Mucosa of stomach (tissue), 1 donor: ENCODE measurements around the gene CUEDC1.

ENCODE experiments used
- H3K27me3 ChIP-seq: one replicate; pipeline ENCODE4 v1.7.0; 2013; ENCODE audit warnings: mild to moderate bottlenecking, low read length; ENCODE audit not compliant: control insufficient read depth, insufficient read depth
- H3K36me3 ChIP-seq: one replicate; pipeline ENCODE4 v1.7.0; 2013; ENCODE audit warnings: low read length; ENCODE audit not compliant: control insufficient read depth, insufficient read depth
- H3K4me1 ChIP-seq: one replicate; pipeline ENCODE4 v1.7.0; 2013; ENCODE audit warnings: mild to moderate bottlenecking, low read length; ENCODE audit not compliant: control insufficient read depth, insufficient read depth
- H3K4me3 ChIP-seq: one replicate; pipeline ENCODE4 v1.7.0; 2013; ENCODE audit warnings: low read length
- H3K9ac ChIP-seq: one replicate; pipeline ENCODE4 v1.7.0; 2013; ENCODE audit warnings: mild to moderate bottlenecking, low read length, moderate library complexity
- H3K9me3 ChIP-seq: one replicate; pipeline ENCODE4 v1.7.0; 2013; ENCODE audit warnings: mild to moderate bottlenecking, low read length, moderate library complexity; ENCODE audit not compliant: control insufficient read depth
- donor health status: Pancreatic carcinoma.

CUEDC1 gene

DNA sequence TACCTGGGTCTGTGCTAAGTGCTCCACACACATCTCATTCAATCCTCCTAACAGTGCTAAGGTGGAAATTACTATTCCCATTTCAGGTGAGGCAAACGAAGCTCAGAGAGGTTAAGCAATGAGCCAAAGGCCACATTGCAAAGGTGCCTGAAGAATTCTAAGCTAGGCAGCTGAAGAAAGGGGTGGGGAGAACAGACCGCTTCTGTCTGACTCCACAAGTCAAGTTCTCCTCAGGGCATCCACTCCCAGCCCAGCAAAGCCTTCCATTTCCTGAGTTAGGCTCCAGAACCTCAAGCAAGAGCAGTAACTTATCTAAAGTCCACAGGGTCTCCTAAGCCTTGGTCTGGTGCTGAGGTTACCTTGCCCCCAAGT lies 78.4 kb downstream of the CUEDC1 start:
- Histone ChIP-seq H3K4me1 (peaks cover 50% of the 10 kb centered on the region), H3K4me3 (no peak overlapping the region), H3K36me3 (peaks cover 15% of the 10 kb centered on the region), H3K9ac (no peak overlapping the region), H3K27me3 (no peaks in the 10 kb centered on the region), H3K9me3 (no peaks in the 10 kb centered on the region)

DNA sequence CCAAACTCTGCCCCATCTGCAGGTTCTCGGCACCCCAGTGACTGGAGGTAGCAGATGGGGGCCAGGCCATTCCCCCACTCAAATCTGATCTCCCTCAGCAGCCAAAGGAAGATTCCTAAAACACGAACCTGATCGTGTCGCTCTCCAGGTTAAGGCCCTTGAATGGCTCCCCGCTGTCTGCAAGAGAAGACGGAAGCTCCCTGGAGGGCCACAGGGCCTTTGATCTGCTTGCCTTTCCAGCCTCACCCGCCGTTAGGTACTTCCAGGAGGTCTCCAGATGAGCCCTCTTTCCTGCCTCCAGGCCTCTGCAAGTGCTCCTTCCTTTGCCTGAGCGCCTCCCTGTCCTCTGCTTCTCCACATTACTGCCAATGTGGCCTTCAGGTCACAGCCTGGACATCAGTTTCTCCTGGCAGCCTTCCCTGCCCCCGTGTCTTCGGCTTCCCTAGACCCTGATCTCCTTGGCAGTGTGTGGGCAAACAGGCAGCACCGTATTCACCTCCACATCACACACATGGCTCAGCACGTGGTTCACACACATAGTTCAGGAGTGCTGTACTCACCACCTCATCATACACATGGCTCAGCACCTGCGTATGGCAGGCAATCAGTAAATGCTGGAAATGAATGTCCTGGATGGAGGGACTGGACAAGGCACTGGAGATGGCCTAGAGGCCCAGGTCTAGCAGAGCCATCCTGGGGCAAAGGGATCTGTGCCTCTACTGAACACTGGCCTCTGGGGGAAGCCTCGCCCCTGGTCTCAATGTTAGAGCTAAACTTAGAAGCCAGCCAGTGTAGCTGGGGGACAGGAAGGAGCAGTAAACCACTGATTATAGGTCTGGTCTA lies 79.0 kb downstream of the CUEDC1 start:
- H3K9me3 ChIP-seq, result no peaks in the 10 kb centered on the region
- no peak overlapping the region for H3K4me3 ChIP-seq
- H3K36me3 ChIP-seq, result peaks cover 15% of the 10 kb centered on the region
- peaks cover 44% of the 10 kb centered on the region for H3K4me1 ChIP-seq
- H3K27me3 ChIP-seq, result no peaks in the 10 kb centered on the region
- no peak overlapping the region for H3K9ac ChIP-seq

DNA sequence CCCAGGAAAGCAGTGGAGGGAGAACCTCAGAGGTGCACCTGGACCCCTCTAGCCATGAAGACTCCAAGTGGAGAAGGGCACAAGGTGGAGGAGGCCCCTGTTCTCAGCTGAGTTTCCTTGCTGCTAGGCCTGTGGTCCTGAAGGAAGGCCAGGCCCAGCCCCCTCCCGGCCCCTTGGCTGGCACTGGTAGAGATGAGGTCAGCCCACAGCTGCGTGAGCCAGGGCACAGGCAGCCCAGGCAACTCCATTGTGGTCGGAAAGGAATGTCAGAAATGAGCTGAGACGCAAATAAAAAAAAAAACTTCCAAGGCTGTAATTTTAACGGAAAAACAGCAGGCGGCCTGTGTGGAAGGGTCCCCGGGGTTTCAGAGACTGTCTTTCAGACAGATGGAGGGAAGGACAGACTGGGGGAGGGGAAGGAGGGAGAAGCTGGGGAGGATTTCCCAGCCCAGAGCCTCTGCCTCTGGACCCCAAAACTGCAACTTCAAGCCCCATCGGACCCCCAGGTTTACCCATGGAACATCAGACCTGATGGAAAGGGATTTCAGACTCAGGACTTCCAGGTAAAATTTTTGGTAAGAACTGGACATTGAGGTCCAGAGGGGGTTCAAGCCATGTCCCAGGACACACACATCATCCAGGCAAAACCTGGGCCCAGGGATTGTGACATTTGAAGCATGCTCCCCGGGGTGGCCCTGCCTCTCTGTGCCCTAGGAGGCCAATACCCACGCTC lies 79.8 kb downstream of the CUEDC1 start:
- no peaks in the 10 kb centered on the region for H3K27me3 ChIP-seq
- H3K4me3 ChIP-seq, result no peak overlapping the region
- no peaks in the 10 kb centered on the region for H3K9me3 ChIP-seq
- peaks cover 15% of the 10 kb centered on the region for H3K36me3 ChIP-seq
- peak overlapping the region; percentile 10 for H3K9ac ChIP-seq
- H3K4me1 ChIP-seq, result peaks cover 40% of the 10 kb centered on the region

DNA sequence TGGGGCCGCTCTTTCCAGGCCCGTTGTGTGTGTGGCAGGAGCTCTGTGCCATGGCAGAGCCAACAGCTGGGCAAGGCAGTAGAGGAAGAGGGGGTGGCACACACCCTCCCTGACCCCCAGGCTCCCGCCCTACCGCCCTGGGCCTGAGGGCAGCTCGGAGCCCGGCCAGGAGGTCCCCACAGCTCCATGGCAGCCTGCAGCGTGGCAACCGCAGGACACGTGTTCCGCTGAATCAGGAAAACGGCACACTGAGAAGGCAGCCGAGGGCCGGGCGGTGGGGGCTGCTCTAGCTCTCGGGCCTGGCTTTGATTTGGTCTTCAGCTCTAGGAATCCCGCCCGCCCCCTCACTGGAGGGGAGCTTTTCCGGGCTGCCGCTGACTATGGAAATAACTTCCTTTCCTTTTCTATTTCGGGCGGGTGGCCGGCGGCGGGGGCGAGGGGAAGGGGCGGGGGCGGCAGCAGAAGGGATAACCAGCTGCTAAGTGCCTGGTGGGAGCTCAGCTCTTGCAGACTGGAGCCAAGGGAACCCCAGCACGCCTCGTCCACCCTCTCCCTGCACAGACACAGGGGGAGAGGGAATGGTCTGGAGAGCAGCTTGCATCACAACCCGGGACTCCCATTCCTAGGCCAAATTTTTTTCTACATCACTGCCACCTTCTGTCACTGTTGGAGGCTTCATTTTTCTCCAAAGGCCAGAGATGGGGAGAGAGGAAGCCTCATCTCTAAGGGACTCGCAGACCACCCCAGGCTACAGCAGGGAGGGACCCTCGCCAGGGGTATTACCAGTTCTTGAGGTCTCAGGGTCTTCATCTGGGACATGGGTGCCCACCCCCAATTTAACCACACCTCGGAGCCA lies 80.5 kb downstream of the CUEDC1 start:
- Histone ChIP-seq H3K36me3 (peaks cover 15% of the 10 kb centered on the region), H3K9ac (peak overlapping the region; percentile 10), H3K4me1 (peaks cover 33% of the 10 kb centered on the region), H3K9me3 (no peaks in the 10 kb centered on the region), H3K4me3 (no peak overlapping the region), H3K27me3 (no peaks in the 10 kb centered on the region)

DNA sequence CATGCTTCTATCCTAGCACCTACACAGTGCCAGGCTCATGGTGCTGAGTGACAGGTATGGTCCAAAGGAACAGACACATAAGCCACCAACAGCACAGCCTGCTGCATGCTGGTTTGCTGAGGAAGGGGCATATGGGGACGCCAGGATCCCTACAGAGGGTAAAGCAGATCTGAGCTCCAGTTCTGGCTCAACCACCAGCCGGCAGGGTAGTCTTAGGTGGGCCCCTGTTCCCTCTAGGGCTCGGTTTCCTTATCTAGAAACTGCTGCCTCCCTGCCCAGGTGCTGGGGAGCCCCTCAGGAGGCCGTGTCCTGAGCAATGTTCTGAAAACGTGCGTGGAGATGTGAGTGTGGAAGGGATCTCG lies 81.2 kb downstream of the CUEDC1 start:
- no peaks in the 10 kb centered on the region for H3K27me3 ChIP-seq
- peaks cover 15% of the 10 kb centered on the region for H3K36me3 ChIP-seq
- H3K4me3 ChIP-seq, result no peak overlapping the region
- H3K9me3 ChIP-seq, result no peaks in the 10 kb centered on the region
- peaks cover 32% of the 10 kb centered on the region for H3K4me1 ChIP-seq
- H3K9ac ChIP-seq, result no peak overlapping the region

DNA sequence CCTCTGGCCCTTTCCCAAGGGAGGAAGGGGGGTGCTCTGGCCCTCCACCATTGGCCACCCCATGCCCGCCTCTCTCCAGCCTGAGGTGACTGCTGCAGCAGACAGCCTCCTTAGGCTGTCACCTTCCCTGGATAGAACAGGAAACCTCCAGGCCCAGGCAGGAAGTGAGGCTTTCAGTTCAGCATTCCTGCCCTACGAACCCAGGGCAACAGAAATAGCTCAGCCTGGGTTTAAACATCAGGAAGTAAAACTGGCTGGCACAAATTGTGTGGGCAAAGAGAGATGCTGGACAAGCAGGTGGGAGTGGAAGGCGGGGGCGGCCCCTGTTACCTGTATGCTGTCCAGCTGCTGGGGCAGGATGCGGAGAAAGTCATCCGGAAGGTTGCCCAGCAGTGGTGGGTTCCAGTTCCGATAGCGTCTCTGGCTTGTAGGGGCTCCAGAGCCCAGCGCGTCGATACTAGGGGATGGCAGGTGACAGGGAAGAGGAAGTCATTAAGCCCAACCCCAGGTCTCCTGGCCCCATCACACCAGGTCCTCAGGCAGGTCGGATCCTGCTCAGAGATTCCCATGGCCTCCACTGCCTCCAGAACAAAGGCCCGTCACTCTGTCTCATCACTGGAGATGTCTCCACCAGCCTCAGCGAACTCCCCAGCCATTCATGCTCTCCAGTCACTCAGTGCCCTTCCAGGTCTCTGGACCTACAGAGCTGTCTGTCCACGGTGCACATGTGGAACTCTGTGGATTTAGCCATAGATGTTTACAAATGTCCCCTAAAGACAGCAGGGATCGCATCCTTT lies 81.8 kb downstream of the CUEDC1 start:
- Histone ChIP-seq H3K4me1 (peaks cover 37% of the 10 kb centered on the region), H3K9ac (no peak overlapping the region), H3K9me3 (no peaks in the 10 kb centered on the region), H3K4me3 (no peak overlapping the region), H3K27me3 (no peaks in the 10 kb centered on the region), H3K36me3 (peaks cover 15% of the 10 kb centered on the region)

DNA sequence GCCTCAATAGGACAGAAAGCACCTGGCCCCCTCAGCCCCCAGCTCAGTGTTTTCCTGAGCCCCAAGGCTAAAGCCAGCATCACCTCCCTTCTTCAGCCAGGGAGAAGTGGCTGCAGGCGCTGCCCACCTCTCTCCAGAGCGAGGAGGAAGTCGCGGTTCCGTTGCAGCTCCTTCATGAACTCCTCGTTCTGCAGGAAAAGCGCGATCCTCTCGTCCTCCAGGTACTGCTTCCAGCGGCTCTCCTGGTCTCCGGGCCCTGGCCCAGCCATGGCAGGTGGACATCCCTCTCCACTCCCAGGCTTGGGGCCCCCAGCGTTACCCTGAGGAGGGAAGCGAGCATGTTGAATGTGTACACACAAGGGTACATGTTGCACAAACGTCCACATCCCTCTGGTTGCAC lies 82.7 kb downstream of the CUEDC1 start:
- H3K4me3 ChIP-seq, result no peak overlapping the region
- H3K36me3 ChIP-seq, result peaks cover 15% of the 10 kb centered on the region
- peaks cover 46% of the 10 kb centered on the region for H3K4me1 ChIP-seq
- H3K27me3 ChIP-seq, result no peaks in the 10 kb centered on the region
- no peak overlapping the region for H3K9ac ChIP-seq
- H3K9me3 ChIP-seq, result no peaks in the 10 kb centered on the region

DNA sequence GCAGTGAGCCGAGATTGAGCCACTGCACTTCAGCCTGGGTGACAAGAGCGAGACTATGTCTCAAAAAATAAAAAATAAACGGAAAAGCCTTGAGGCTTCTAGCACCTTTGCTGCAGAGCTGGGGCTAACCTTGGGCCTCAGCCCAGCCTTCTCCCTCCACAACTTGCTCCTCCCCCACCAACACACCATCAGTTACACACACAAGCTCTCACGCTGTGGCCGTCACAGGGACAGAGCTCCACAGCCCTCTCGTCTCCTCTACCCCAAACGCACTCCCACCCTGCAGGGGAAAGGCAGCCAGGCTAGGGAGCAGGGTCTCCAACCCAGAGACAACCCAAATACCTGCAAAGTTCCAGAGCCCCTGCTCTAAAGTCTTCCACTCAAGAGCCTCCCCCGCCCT lies 83.3 kb downstream of the CUEDC1 start:
- no peaks in the 10 kb centered on the region for H3K27me3 ChIP-seq
- peaks cover 49% of the 10 kb centered on the region for H3K4me1 ChIP-seq
- peaks cover 15% of the 10 kb centered on the region for H3K36me3 ChIP-seq
- H3K9me3 ChIP-seq, result no peaks in the 10 kb centered on the region
- no peak overlapping the region for H3K9ac ChIP-seq
- no peak overlapping the region for H3K4me3 ChIP-seq

DNA sequence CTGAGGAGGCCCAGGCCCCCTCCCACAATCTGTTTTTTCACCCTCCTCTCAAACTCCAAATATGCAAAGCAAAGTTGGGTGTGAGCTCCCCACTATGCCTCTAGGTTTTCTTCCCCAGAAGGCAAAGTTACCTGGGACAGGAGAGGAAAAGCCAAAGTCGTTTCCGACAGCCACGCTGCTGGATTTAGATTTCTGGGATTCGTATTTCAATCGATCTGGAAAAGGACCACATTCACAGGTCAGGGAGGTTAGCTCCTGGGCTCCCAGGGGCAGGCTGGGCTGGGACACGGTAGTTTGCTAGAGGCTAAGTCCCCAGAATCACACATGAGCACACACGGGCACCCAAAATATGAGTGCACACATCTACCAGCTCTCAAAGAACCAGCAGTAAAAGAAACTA lies 84.1 kb downstream of the CUEDC1 start:
- no peak overlapping the region for H3K9ac ChIP-seq

DNA sequence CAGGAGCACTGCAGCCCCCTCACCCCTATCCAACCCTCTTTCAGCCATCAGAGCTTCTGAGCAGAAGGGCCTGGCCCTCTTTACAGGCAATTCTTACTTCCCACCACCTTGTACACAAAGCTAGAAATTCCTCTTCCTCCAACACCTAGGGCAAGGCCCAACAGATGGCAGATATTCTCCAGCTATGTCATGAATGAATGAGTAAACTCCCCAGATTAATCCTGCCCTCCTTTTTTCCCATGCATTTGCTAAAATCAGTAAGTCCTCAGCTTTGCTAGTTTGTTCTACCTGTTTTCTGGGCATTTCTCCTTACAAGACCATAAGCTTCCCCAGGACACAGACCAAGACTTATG lies 85.0 kb downstream of the CUEDC1 start:
- Histone ChIP-seq H3K4me3 (no peak overlapping the region), H3K36me3 (peaks cover 15% of the 10 kb centered on the region), H3K27me3 (no peaks in the 10 kb centered on the region), H3K9me3 (no peaks in the 10 kb centered on the region), H3K4me1 (peaks cover 42% of the 10 kb centered on the region), H3K9ac (no peak overlapping the region)

More for the DNA sequence above, 84.1 kb downstream of the CUEDC1 start:
- peaks cover 15% of the 10 kb centered on the region for H3K36me3 ChIP-seq
- H3K27me3 ChIP-seq, result no peaks in the 10 kb centered on the region
- peaks cover 49% of the 10 kb centered on the region for H3K4me1 ChIP-seq
- H3K4me3 ChIP-seq, result no peak overlapping the region
- H3K9me3 ChIP-seq, result no peaks in the 10 kb centered on the region

DNA sequence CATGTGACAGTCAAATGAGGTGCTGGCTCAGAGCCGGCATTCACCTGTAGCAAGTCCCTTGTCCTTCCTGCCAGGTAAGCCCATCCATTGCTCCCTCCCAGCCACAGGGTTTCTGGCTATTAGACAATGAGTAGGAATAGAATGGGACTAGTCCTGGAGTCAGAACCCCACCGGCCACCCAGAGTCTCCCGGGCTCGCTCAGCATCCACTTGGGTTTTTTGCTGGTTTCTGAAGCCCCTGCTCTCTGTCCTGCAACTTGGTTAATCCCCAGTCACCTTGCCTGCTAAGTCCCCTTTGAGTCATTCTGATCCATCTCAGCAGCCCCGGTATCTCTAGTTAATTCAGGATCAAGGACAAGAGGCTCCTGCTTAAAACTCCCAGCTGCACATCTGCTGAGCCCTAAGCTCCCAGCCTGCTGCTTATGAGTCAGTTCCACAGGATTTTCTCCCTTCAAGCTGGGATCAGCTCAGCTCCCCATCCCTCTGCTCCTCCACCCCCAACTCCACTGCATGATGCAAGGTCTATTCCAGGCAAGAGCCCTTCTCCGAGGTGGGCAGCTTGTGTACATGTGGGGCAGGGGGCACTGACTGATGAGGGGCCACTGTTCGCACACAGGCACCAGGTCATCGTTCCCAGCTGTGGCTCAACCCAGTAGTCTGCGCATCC lies 85.5 kb downstream of the CUEDC1 start:
- Histone ChIP-seq H3K27me3 (no peaks in the 10 kb centered on the region), H3K36me3 (peaks cover 15% of the 10 kb centered on the region), H3K4me3 (no peak overlapping the region), H3K9me3 (no peaks in the 10 kb centered on the region), H3K4me1 (peaks cover 37% of the 10 kb centered on the region), H3K9ac (no peak overlapping the region)
